GM19240 (cell line): ENCODE data around the gene CCDC184.
"Not testable (repeated sequence)": the region's sequence is repeated elsewhere in the genome, so short reads cannot be mapped to it uniquely, and the experiment has no call there.

Experiments used
- DNase-seq: peaks from one replicate; pipeline ENCODE4 v3.0.0; 2011; ENCODE audit warnings: low spot score; ENCODE audit not compliant: insufficient read length

CCDC184 gene

GRCh38 chr12:48183091-48183875 lies at the start of gene CCDC184:
Gene CCDC184 (plus strand): TSS chr12:48183644. CDS start chr12:48184123, 479 bp downstream.
- DNase-seq: peak; percentile 36

DNA sequence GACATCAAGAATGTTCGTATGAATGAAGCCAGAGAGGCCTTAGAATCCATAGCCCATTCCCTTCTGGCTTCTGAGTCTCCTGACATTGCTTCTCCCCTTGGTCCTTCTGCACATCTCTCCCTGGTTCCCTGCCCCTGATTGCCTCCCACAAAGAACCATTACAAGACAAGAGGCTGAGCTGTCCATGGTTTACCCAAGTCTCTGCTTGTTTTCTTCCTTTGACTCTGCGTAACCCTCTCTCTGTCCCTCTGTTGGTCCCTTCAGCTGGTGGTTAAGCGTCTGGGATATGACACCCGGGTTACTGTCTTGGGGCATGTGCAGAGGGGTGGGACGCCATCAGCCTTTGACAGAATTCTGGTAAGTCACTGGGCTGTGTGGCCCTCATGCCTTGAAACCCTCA lies 48.4 kb upstream of the CCDC184 start:
- DNase-seq: no peak

- no peak for DNase-seq
Observed at GRCh38 chr12:48142818-48143674, 40.4 kb upstream of the CCDC184 start.

DNA sequence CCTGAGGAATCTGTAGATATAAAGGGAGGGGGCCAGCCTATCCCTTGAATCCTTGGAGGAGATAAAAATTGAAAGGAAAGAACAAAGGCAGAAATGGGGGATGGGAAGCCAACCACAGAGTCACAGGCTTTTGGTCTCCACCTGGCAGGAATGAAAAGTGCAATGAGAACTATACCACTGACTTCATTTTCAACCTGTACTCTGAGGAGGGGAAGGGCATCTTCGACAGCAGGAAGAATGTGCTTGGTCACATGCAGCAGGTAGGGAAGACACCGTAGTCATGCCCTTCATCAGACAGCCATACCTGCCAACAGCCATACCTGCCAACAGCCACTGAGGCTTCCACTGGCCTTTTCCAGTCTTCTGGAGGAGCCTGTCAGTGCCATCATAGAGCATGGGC lies 39.5 kb upstream of the CCDC184 start:
- DNase-seq: no peak

DNA sequence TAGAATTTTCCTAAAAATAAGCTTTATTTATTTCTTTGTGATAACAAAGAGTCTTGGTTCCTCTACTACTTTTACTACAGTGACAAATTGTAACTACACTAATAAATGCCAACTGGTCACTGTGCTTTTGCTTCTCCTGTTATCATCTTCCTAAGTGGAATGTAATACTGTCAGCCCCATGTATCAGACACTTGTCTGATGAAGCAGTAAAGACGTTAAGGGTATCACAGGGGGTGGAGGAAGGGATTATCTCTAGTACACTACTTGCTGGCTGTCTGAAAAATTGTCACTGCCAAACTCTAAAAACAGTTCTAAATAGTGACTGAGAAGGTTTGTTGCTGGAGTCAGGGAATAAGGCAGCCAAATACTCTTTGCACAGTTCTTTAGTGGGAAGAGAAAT lies 37.5 kb upstream of the CCDC184 start:
- no peak for DNase-seq

DNA sequence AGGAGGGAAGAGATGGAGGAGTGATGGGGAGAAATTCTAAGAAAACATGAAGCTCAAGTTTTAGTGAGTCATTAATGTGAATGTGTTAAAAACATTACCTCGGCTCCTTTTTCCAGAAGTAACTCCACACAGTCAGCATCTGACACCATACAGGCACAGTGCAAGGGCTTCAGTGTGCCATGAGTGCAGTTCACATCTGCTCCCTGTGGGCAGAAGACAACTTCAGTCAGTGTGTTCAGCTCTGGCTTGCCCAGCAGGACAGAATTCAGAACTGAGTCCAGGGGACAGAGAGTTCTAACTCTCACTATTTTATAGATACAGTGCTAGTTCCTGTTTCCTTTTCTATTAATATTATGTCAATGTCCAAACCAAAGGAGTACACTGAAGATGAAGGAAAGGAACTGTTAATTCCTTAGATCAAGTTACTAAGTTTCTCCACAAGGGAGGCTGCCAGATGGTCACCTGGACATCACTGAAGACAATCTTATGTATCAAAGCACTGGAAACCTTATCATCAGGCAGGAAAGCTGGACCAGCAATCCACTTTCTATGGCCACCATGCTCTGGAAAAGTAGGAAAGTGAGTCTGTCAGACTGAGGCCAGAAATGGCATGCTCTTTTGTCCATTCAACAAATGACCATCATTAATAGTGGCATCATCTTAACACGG lies 32.2 kb upstream of the CCDC184 start:
- DNase-seq: no peak

GRCh38 chr12:48155786-48156185 lies 27.7 kb upstream of the CCDC184 start:
- DNase-seq: not testable (repeated sequence)

DNA sequence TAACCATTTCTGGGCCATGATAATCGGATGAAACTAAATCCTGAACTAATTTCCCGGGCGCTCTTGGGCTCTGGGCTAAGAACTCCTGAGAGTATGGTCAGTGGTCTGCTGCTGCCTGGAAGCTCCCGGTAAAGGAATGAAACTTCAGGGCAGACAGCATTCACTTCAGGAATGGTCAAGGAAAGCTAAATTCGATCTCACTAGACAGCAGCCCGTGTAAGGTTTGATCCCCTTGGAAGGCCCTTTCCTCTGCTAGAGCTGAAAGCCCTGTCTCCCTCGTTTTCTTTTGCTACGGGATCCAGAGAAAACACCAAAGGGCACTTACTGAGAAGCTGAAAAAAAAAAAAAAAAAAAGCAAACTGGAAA lies 26.8 kb upstream of the CCDC184 start:
- DNase-seq: no peak

- peak; percentile 79 for DNase-seq
Observed at GRCh38 chr12:48157018-48157888, 26.2 kb upstream of the CCDC184 start, which contains the start of gene ASB8. Gene ASB8 (minus strand): TSS chr12:48157515. CDS start chr12:48153496, 4,019 bp downstream.

- DNase-seq: no peak
Observed at GRCh38 chr12:48157889-48158370, 25.5 kb upstream of the CCDC184 start.

DNA sequence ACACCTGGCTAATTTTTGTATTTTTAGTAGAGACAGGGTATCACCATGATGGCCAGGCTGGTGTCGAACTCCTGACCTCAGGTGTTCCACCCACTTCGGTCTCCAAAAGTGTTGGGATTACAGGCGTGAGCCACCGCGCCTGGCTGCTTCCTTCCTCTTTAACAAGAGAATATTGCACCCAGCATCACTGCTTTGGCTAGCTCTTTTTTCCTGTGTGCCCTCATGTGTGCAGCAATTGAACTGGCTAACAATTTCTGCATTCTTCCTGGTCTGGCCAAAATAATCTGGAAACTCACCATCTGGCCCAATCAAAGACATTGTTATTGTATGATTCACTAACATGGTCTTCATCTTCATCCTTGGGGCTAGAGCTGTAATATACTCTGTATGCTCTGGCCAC lies 23.4 kb upstream of the CCDC184 start:
- no peak for DNase-seq

GRCh38 chr12:48160807-48161206 lies 22.6 kb upstream of the CCDC184 start:
- no peak for DNase-seq

- DNase-seq: no peak
Observed at GRCh38 chr12:48163150-48163747, 20.2 kb upstream of the CCDC184 start.

DNA sequence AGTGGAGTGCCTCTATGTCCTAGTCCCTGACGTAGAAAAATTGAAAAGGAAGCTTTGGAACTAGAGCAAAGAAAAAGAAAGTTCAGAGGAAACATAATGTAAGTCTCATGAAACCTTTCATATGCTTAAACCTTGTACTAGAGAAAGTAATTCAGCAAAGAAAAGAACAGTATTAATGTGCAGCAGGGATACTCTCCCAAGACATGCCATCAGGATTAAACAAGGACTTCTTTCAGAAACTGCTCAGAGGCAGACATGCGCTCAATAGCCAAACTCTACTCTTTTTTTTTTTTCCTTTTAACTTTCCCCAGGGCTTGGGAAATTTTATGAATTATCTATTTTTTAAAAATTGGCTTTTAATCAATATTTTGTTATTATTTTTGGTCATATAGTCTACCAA lies 19.0 kb upstream of the CCDC184 start:
- no peak for DNase-seq

DNA sequence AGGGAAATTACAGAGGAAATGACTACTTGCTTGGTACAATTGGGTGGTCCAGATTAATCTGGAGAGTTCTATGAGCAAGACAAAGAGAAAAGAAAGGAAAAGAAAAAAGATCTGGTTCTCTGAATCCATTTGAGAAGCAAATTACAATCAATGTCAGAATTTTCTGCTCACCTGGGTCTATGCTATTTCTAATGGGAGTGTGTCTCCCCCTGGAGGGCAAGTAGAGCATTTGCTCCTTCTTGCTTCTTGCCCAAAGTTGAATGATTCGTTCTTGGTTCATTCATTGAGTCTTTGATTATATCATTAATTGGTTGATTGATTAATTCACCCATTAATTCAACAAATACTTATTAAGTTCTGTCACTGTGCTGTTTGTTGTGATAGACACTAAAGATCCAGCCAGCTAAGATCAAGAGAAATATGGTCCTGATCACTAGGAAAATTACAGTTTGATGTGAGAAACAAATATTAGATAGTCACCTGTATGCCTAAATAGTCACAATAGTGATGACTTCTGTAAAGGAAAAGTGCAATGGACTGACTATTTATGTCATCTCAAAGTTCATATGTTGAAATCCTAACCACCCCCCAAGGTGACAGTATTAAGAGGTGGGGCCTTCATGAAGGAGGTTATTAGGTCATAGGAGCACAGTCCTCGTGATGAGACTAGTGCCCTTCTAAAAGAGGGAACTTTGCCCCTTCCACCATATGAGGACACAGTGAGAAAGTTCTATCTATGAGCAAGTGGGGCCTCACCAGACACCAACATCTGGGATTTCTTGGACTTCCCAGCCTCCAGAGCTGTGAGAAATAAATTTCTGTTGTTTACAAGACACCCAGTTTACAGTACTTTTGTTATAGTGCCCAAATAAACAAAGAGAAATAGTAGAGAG lies 18.1 kb upstream of the CCDC184 start:
- DNase-seq: no peak

DNA sequence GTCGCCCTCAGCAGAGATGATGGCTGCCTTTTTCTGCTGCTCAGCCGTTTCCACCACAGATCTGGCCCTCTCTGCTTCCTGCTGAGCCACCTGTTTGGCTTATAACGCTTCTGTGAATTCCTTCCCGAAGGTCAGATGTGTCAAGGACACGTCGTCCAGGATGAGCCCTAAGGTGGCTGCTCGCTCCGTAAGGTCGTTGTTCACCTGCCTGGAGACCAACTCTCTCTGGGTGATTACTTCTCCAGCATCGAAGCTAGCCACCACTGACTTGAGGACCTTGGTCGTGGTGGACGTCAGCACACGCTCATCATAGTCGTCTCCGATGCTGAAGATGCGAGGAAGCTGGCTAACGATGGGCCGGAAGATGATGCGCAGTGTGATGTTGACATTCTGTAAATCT lies 14.4 kb upstream of the CCDC184 start:
- no peak for DNase-seq

GRCh38 chr12:48175613-48176416 lies 7.6 kb upstream of the CCDC184 start:
- DNase-seq: no peak

DNA sequence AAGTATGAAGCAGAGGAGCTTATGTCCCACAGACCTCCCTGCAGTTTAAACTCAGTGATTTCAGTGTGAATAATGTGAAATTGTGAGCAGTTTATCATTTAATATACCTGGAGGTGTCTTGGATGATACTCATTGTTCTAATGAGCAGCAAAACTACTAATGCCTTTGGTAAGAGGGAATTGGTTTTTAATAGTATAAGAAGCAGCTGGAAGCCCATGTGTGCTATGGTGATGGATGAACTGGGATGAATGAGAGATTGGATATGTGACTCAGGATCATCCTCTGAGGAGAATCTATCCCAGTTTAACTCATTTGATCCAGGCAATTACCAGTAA lies 7.1 kb upstream of the CCDC184 start:
- DNase-seq: no peak

GRCh38 chr12:48177982-48178381 lies 5.5 kb upstream of the CCDC184 start:
- no peak for DNase-seq
